VCaP (cell line): ENCODE results near the gene ITPR1.

ENCODE experiments used
- H3K27ac ChIP-seq: fragments of 450-650 bp; 2 replicates; pipeline ENCODE4 v1.5.1; 2017
- TF ChIP-seq, protein P1 (sequence below): fragments of 450-650 bp; conservative IDR thresholded peaks from 2 replicates; pipeline ENCODE4 v1.5.1; 2017; ENCODE audit warnings: mild to moderate bottlenecking, moderate library complexity

ITPR1 gene

DNA sequence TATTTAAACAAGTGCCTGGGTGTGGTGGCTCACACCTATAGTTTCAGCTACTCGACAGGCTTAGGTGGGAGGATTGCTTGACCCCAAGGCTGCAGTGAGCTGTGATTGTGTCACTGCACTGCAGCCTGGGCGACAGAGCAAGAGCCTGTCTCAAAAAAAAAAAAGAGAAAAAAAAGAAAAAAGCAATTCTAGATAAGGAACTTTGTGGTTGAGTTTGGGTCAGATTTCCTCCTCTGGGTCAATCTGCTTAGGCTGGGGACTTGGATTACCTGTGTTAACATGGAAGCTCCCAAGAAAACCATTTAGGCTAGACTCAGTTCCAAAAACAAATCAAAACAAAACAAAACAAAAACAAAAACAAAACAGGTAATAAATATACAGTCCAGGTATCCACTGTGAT, 50.0 kb downstream of the ITPR1 start:
- TF ChIP-seq, protein P1, sequence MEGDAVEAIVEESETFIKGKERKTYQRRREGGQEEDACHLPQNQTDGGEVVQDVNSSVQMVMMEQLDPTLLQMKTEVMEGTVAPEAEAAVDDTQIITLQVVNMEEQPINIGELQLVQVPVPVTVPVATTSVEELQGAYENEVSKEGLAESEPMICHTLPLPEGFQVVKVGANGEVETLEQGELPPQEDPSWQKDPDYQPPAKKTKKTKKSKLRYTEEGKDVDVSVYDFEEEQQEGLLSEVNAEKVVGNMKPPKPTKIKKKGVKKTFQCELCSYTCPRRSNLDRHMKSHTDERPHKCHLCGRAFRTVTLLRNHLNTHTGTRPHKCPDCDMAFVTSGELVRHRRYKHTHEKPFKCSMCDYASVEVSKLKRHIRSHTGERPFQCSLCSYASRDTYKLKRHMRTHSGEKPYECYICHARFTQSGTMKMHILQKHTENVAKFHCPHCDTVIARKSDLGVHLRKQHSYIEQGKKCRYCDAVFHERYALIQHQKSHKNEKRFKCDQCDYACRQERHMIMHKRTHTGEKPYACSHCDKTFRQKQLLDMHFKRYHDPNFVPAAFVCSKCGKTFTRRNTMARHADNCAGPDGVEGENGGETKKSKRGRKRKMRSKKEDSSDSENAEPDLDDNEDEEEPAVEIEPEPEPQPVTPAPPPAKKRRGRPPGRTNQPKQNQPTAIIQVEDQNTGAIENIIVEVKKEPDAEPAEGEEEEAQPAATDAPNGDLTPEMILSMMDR, result no peak
- no peak overlapping the region for H3K27ac ChIP-seq

DNA sequence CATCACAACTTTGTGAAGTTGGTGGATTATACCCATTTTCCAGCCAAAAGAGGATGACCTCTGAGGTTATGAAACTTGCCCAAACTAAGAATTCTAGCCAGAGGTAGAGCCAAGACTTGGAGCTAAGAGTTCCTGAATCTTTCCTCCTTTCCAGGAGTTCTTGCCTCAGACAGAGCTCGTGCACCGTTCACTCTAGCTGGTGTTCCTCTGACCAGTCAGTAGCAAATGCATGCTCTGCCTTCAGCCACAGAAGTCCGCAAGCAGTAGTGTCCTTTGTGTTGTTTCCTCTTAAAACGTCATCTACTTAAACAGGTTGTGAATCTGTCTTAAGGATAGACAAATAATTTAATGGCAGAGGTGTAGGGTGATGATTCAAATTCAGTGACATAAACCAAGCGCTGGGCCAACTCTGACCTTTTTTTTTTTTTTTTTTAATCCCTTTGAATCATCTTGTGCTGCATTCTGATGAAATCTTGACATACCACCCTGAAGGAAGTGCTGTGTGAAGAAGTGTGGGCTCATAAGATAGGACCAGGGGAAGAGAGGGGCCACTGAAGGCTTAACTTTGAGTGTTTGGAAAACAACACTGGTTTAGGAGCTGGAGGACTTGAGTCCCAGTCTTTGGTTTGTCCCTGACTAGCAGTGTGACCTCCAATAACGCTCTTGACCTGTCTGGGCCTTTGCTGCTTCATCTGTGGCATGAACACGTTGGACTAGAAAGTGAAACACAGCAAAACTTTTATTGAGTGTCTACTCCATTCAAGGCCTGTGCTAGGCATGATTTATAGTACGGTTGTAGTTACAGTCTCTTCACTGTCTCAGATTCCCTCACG, 53.4 kb downstream of the ITPR1 start:
- TF ChIP-seq, protein P1, result no peak
- no peak overlapping the region for H3K27ac ChIP-seq

DNA sequence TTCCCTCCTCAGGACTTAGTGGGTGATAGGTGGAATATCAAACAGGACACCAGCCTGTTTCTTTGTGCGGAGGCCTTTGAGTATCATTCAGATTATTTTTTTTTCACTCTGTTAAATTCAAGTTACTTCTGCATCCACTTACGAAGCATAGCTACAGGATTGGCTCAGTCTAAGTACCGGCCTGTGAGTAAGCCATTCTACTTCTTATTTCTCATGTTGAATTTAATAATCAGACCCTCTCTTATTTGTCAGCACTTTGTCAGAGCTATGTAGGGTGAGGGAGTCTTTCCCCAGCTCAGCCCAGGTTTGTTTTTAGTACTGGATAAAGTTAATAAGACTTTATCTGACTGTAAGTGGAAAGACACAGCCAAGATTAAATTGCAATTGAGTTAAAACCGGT, 54.7 kb downstream of the ITPR1 start:
- H3K27ac ChIP-seq, result no peak overlapping the region
- TF ChIP-seq, protein P1, result no peak

DNA sequence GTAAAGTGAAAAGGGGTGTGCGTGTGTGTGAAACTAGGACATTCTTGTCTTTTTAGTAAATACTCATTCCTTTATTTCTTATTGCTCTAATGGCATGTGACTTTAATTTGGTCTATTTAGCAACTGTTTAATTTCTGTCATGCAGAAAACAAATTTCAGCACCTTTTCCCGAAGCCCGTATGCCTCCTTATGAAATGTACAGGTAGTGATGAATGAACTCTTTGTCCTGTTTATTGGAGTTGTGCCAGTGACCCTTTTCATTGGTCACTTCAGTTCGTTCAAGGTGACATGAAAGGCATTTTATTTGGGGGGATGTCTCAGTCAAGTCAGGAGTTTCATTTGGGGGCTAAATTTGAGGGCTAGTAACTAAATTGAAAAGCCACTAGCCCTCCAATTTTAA, 55.2 kb downstream of the ITPR1 start:
- H3K27ac ChIP-seq, result no peak overlapping the region
- TF ChIP-seq, protein P1, result no peak

DNA sequence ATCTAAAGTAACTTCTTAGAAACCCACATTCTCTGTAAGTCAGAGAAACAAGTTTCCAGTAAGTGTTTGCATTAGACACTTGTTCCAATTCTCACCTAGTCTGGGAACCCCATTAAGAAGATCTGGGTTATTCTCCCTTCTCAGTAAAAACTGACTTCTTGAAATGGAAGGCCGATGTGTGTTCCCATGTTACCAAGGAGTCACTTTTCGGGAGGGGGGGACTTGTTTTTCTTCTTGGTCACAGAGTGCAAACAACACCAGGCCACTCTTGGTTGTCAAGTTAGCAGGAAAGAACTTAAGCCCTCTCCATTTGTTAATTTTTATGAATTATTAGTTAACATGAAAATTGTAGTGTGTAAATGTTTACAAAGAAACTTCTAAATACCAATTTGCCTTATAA, 55.6 kb downstream of the ITPR1 start:
- no peak overlapping the region for H3K27ac ChIP-seq
- TF ChIP-seq, protein P1, result no peak

DNA sequence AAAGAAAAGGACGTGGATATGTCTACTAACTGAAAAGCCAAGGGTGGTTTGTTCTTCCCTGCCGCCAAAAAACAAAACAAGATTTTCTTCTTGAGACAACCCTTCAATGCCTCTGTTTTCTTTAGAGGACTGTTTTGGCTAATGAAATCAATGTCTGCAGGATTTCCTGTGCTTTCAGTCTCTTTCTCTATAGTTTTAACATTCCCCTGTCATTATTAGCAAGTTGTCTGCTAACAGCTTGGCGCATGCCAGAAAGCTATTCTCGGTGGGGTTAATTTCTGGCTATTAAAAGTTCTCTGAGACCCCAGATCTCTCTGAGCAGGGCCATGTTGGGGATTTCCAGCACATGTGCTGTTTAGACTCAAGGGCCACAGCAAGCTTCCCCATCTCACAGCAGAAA, 56.7 kb downstream of the ITPR1 start:
- H3K27ac ChIP-seq, result peak overlapping the region; percentile 59
- TF ChIP-seq, protein P1, result no peak

DNA sequence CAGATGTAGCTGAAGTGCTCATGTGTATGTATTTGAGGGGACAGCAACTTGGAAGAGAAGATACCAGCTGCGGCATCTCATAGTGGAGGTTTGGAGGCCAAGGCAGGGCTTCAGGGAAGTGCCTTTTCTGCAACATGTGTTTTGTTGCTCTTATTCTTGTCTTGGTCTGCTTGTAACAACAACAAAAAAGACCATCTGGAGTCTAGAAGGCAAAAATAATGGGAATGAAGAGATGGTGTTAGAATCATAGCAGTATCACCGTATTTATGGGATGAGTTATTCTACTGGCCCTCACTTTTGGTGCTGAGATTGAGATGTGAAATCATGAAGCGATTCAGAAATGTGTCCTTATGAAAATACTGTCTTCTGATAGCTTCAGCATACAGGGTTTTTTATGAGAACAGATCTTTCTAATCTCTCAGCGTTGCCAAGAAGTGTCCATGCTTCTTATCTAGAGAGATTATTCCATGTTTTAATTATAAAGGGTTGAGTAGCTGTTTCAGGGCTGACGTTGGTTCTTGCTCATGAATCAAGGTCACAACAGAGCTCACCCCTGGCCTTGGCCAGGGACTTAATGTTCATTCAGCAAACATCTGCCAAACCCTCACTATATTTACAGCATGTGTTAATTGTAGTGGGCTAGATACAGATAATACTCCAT, 58.0 kb downstream of the ITPR1 start:
- TF ChIP-seq, protein P1, result no peak
- peak overlapping the region; percentile 59 for H3K27ac ChIP-seq
